NCI-H128 (cell line): ENCODE measurements around the gene PLXNB3.
"Not testable (repeated sequence)": the region's sequence is repeated elsewhere in the genome, so short reads cannot be mapped to it uniquely, and the experiment has no call there.

ENCODE experiments used
- DNase-seq: peaks from one replicate; lab custom pipeline; 2025; ENCODE audit not compliant: unreplicated experiment; lab: John Stamatoyannopoulos, UW

PLXNB3 gene

GRCh38 chrX:153732401-153732800, 31.6 kb upstream of the PLXNB3 start:
- DNase-seq: no peak

GRCh38 chrX:153733651-153734240, 30.3 kb upstream of the PLXNB3 start:
- DNase-seq: no peak

- DNase-seq: no peak
These were observed 29.2 kb upstream of the PLXNB3 start for GRCh38 chrX:153734871-153735270.

GRCh38 chrX:153735274-153735673, 28.8 kb upstream of the PLXNB3 start:
- no peak for DNase-seq

DNA sequence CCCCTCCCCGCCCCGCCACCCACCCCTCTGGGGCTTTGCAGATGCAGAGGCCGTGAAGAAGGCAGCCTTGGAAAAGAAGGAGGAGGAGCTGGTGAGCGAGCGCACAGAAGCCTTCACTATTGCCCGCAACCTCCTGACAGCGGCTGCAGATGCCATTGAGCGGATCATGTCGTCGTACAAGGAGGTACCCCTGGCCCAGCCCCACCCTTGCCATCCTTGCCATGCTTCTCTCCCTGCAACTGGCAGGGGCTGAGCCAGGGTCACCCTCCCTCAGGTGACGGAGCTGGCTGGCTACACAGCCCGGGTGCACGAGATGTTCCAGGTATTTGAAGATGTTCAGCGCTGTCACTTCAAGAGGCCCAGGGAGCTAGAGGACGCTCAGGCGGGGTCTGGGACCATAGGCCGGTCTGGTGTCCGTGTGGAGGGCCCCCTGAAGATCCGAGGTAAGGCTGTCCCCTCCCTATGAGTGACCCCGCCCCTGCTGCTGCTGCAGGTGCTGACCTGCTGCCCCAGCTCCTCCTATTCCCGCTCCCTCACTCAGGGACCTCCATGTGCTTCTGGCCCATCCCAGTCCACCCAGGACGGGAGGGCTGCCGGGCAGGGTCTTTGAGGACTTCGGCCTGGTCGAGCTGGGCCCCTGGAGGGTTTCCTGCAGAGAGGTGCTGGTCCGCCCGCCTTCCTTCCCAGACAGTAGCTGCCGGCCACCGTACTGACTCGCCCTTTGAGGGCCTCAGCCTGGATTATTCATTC, 27.8 kb upstream of the PLXNB3 start:
- DNase-seq: no peak

- DNase-seq: no peak
These were observed 27.1 kb upstream of the PLXNB3 start for GRCh38 chrX:153736871-153737441.

GRCh38 chrX:153738056-153738605, 25.9 kb upstream of the PLXNB3 start:
- no peak for DNase-seq

DNA sequence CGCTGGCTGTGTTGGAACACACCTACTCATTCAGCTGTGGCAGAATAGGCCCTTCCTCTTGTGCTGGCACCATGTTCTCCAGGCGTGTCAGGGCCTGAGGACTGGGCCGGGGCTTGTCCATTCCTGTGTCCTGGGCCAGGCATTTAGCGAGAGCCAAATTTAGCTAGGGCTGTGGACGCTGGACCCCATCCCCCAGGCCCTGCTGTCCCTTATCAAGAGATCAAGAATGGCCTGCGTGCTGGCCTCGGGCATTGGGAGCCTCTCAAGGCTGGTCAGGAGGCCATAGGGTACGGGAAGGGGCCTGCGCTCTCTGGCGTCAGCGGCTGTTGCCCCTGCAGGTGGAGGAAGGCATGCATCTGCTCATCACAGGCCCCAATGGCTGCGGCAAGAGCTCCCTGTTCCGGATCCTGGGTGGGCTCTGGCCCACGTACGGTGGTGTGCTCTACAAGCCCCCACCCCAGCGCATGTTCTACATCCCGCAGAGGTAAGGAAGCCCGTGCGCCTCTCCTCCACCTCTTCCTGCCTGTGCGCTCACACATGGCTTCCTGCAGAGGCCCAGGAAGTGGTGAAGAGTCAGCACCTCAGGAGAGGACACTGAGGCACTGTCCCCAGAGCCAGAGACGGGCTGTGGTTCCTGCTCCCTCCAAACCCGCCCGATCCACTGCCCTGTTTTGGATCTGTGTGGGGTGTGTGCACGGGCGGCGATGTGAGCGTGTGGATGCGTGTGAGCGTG, 24.1 kb upstream of the PLXNB3 start:
- no peak for DNase-seq

DNA sequence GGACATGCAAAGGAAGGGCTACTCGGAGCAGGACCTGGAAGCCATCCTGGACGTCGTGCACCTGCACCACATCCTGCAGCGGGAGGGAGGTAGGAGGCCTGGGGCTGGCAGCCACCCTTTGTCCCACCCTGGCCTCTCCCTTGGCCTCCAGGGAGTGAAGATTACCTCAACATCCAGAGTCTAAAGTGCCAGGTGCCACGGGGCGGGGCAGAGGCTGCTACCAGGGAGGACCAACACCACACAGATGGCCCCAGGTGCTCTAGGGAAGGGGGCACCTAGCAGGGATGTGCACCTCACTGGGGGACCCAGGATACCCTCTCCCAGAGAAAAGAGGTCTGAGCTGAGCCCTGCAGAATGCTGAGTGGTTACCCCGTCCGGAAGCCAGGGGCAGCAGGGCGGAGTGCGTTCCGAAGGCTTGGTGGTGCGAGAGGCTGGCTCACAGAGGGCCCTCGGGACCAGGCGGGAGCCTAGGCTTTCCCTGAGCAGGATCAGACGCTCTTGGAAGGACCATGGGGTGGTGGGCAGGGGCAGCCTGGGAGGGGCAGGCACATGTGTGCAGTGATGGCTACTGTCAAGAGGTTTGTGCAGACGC, 23.3 kb upstream of the PLXNB3 start:
- no peak for DNase-seq

- DNase-seq: no peak
These were observed 22.6 kb upstream of the PLXNB3 start for GRCh38 chrX:153741446-153741845.

DNA sequence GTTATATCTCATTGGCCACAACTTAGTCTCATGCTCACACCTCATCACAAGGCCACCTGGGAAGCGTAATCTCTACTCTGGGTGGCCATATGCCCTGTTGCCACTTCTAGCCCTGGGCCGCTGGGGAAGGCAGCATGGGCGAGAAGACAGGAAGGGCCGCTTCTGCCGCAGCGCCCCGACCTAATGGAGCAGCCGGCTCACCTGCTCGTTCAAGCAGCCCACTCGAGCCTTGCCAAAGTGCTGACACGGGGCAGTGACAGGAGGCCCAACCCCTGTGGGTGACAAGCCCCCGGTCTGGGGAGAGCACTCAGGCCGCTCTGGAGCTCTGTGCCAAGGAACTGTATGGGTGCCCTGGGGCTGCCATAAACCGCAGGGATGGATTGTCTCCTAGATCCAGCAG, 21.9 kb upstream of the PLXNB3 start:
- DNase-seq: not testable (repeated sequence)

GRCh38 chrX:153742796-153743467, 21.1 kb upstream of the PLXNB3 start:
- not testable (repeated sequence) for DNase-seq

- DNase-seq: not testable (repeated sequence)
These were observed 20.4 kb upstream of the PLXNB3 start for GRCh38 chrX:153743468-153744209.

- no peak for DNase-seq
These were observed 19.6 kb upstream of the PLXNB3 start for GRCh38 chrX:153744210-153745066.

- not testable (repeated sequence) for DNase-seq
These were observed 19.0 kb upstream of the PLXNB3 start for GRCh38 chrX:153745067-153745433.

DNA sequence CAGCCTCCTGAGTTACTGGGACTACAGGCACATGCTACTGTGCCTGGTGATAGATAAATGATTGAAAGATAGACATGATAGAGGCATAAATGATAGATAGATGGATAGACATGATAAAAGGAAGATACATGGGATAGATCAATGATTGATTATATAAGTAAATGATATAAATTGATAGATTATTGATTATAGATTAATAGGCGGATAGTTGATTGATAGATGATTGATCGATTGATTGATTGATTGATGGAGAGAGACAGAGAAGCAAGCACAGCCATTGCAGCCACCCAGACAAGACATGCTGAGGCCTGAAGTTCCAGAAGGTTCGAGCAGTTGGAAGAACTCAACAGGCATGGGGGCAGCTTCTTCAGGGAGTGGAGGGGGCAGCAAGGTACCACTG, 17.7 kb upstream of the PLXNB3 start:
- DNase-seq: no peak

DNA sequence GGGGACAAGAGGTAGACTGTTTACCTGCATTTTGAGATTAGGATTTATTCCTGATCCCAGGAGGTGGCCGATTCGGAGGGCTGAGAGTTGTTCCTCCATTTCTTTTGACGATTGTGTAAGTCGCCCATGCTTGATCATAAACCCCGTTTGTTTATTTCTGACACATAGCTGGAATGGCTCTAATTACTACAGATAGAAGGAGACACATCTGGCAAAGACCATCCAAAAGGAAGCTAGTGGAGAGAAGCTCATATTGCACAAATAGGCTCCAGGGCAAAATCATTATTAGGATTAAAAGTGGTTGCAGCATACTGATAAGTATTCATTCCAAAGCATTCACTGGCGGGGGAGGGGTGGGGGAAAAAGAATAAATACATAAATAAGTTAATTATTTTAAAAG, 17.1 kb upstream of the PLXNB3 start:
- DNase-seq: not testable (repeated sequence)

GRCh38 chrX:153749017-153749416, 15.0 kb upstream of the PLXNB3 start:
- not testable (repeated sequence) for DNase-seq
